CD14-positive monocyte (primary cell): Measurements from ENCODE around the gene INF2. TPM values are rescaled to one million over a fixed set of nuclear protein-coding genes. Genes with fewer than 3 reads are reported as not detected.

Source experiments
- DNase-seq, 3 donors: peaks; one replicate each; pipeline ENCODE4 v3.0.0-alpha.2; 2011 to 2022
- H2AFZ ChIP-seq: 2 replicates; pipeline ENCODE4 v1.6.0; 2012; ENCODE audit warnings: mild to moderate bottlenecking, low read depth, low read length, inconsistent platforms; ENCODE audit not compliant: insufficient read depth, poor library complexity, severe bottlenecking
- H3K27ac ChIP-seq, 2 donors: 1 replicate in 1 of 2; 2 replicates in 1 of 2; pipeline ENCODE4 v1.5.1; 2012 to 2013; ENCODE audit warnings: low read length in 2 of 2, control low read depth in 1 of 2, inconsistent platforms in 1 of 2, low read depth in 1 of 2, mild to moderate bottlenecking in 1 of 2
- H3K27me3 ChIP-seq, 2 donors: one replicate each; pipeline versions ENCODE4 v1.6.0 to v1.6.1; 2011 to 2013; ENCODE audit warnings: low read length in 2 of 2; ENCODE audit not compliant: control insufficient read depth in 2 of 2, insufficient read depth in 2 of 2
- H3K36me3 ChIP-seq, 2 donors: replicated peaks in 1 of 2; 1 replicate in 1 of 2; 2 replicates in 1 of 2; pipeline versions ENCODE4 v1.5.1 to v1.6.1; 2012 to 2013; ENCODE audit warnings: low read length in 2 of 2, control low read depth in 1 of 2, inconsistent platforms in 1 of 2, mild to moderate bottlenecking in 1 of 2; ENCODE audit not compliant: insufficient read depth in 2 of 2, control insufficient read depth in 1 of 2
- H3K4me1 ChIP-seq, 2 donors: 1 replicate in 1 of 2; 2 replicates in 1 of 2; pipeline versions ENCODE4 v1.5.1 to v1.6.1; 2012 to 2013; ENCODE audit warnings: low read length in 2 of 2, control low read depth in 1 of 2, inconsistent platforms in 1 of 2, mild to moderate bottlenecking in 1 of 2, moderate library complexity in 1 of 2; ENCODE audit not compliant: insufficient read depth in 2 of 2, control insufficient read depth in 1 of 2
- H3K4me2 ChIP-seq: replicated peaks from 2 replicates; pipeline ENCODE3; 2012; ENCODE audit warnings: low read length, moderate library complexity, mild to moderate bottlenecking; ENCODE audit not compliant: poor library complexity, severe bottlenecking; ENCODE audit errors: extremely low read depth
- H3K4me3 ChIP-seq, 3 experiments: fragments of 200-600 bp in 1 of 3; sonication (generic) in 1 of 3; replicated peaks in 1 of 3; 1 replicate in 2 of 3; 2 replicates in 1 of 3; pipeline ENCODE4 v1.5.1; 2011 to 2013; ENCODE audit warnings: low read length in 3 of 3, mild to moderate bottlenecking in 3 of 3, control low read depth in 2 of 3, low read depth in 2 of 3, inconsistent platforms in 1 of 3, moderate library complexity in 1 of 3
- H3K79me2 ChIP-seq: 2 replicates; pipeline ENCODE4 v1.6.0; 2012; ENCODE audit warnings: mild to moderate bottlenecking, control low read depth, inconsistent platforms, low read length, moderate library complexity; ENCODE audit not compliant: insufficient read depth
- H3K9ac ChIP-seq: 2 replicates; pipeline ENCODE4 v1.6.0; 2017; ENCODE audit warnings: low read length, mild to moderate bottlenecking; ENCODE audit not compliant: insufficient read depth, poor library complexity, severe bottlenecking
- H3K9me3 ChIP-seq, 2 donors: replicated peaks in 1 of 2; 1 replicate in 1 of 2; 2 replicates in 1 of 2; pipeline versions ENCODE4 v1.5.1 to v1.6.1; 2012 to 2013; ENCODE audit warnings: low read length in 2 of 2, control low read depth in 1 of 2; ENCODE audit not compliant: control insufficient read depth in 1 of 2, insufficient read depth in 1 of 2
- H4K20me1 ChIP-seq: 2 replicates; pipeline ENCODE4 v1.6.0; 2012; ENCODE audit warnings: mild to moderate bottlenecking, low read length, control low read depth, moderate library complexity; ENCODE audit not compliant: insufficient read depth
- H3K27ac Mint-ChIP-seq, 7 donors: one replicate each; pipeline ENCODE4 v1.8.0; 2020; ENCODE audit warnings: mild to moderate bottlenecking in 7 of 7, mixed read lengths in 7 of 7, moderate library complexity in 6 of 7, inconsistent platforms in 2 of 7
- H3K27me3 Mint-ChIP-seq, 3 donors: one replicate each; pipeline ENCODE4 v1.8.0; 2021 to 2022; ENCODE audit warnings: low read depth in 3 of 3, mild to moderate bottlenecking in 3 of 3, mixed read lengths in 3 of 3, moderate library complexity in 3 of 3, inconsistent platforms in 1 of 3
- H3K36me3 Mint-ChIP-seq, 2 donors: one replicate each; pipeline ENCODE4 v1.8.0; 2020; ENCODE audit warnings: mixed read lengths in 2 of 2, inconsistent platforms in 1 of 2, mild to moderate bottlenecking in 1 of 2
- H3K4me1 Mint-ChIP-seq: one replicate; pipeline ENCODE4 v1.8.0; 2020; ENCODE audit warnings: mild to moderate bottlenecking, mixed read lengths
- H3K4me3 Mint-ChIP-seq, 2 donors: one replicate each; pipeline ENCODE4 v1.8.0; 2020; ENCODE audit warnings: mild to moderate bottlenecking in 2 of 2, mixed read lengths in 2 of 2, moderate library complexity in 1 of 2
- H3K9me3 Mint-ChIP-seq, 7 donors: one replicate each; pipeline ENCODE4 v1.8.0; 2020 to 2022; ENCODE audit warnings: mixed read lengths in 7 of 7, mild to moderate bottlenecking in 6 of 7, moderate library complexity in 6 of 7, inconsistent platforms in 2 of 7
- WGBS: methylation state at CpG from one replicate; pipeline ENCODE4 v1.1.5; 2013; ENCODE audit warnings: missing lambda C conversion rate; ENCODE audit not compliant: insufficient coverage; 5-methylcytosine and 5-hydroxymethylcytosine counted together
- intact Hi-C, 2 donors: fragments of 100-400 bp; cut with micrococcal nuclease; formaldehyde crosslinking; loops; one replicate each; pipeline versions ENCODE4 v1.15.0 to v1.15.1; 2023
- polyA plus RNA-seq, 3 donors: library from polyadenylated mRNA; depleted of rRNA in 1 of 3; unstranded in 2 of 3; stranded (reverse) in 1 of 3; fragments of 300-500 nt in 2 of 3; fragments of >200 nt in 1 of 3; fragmentation: Illumina TruSeq in 2 of 3; gene quantifications; 1 replicate in 2 of 3; 2 replicates in 1 of 3; pipeline ENCODE4 v1.2.3, GENCODE V29; 2012 to 2021
- TF ChIP-seq, protein P1 (sequence below): fragments of 200-600 bp; IDR thresholded peaks from one replicate; pipeline ENCODE4 v1.8.0; 2022; ENCODE audit warnings: antibody characterized with exemption, mild to moderate bottlenecking

INF2 gene
- polyA plus RNA-seq, 3 donors: 2.9 to 23.3 (median 3.8) TPM

GRCh38 chr14:104742586-104743455 lies 53.4 kb downstream of the INF2 start:
- peak overlapping the region in 1 of 2 donors; percentile 52 for H3K4me3 Mint-ChIP-seq
- H4K20me1 ChIP-seq: no peaks in the 10 kb centered on the region
- intact Hi-C loops: no loop called here
- no peak overlapping the region for H3K9ac ChIP-seq
- H3K36me3 ChIP-seq: no peaks in the 10 kb centered on the region
- peaks cover under 1% of the 10 kb centered on the region for H3K4me1 Mint-ChIP-seq
- peaks cover 0 to 2% of the 10 kb centered on the region in 2 donors for H3K4me1 ChIP-seq
- H3K4me2 ChIP-seq: no peak overlapping the region
- no peaks in the 10 kb centered on the region for H3K9me3 ChIP-seq
- H3K9me3 Mint-ChIP-seq: no peaks in the 10 kb centered on the region
- WGBS: 87% methylated on average over 28 of the region's 32 CpGs
- H3K4me3 ChIP-seq: no peak overlapping the region
- TF ChIP-seq, protein P1, sequence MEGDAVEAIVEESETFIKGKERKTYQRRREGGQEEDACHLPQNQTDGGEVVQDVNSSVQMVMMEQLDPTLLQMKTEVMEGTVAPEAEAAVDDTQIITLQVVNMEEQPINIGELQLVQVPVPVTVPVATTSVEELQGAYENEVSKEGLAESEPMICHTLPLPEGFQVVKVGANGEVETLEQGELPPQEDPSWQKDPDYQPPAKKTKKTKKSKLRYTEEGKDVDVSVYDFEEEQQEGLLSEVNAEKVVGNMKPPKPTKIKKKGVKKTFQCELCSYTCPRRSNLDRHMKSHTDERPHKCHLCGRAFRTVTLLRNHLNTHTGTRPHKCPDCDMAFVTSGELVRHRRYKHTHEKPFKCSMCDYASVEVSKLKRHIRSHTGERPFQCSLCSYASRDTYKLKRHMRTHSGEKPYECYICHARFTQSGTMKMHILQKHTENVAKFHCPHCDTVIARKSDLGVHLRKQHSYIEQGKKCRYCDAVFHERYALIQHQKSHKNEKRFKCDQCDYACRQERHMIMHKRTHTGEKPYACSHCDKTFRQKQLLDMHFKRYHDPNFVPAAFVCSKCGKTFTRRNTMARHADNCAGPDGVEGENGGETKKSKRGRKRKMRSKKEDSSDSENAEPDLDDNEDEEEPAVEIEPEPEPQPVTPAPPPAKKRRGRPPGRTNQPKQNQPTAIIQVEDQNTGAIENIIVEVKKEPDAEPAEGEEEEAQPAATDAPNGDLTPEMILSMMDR: no peak
- peaks cover 0 to 2% (median 0%) of the 10 kb centered on the region in 3 donors for H3K27me3 Mint-ChIP-seq
- peaks cover 3 to 4% of the 10 kb centered on the region in 2 donors for H3K36me3 Mint-ChIP-seq
- no peaks in the 10 kb centered on the region for H3K79me2 ChIP-seq
- no peak overlapping the region for H2AFZ ChIP-seq
- no peak overlapping the region for H3K27ac Mint-ChIP-seq
- no peak overlapping the region for H3K27ac ChIP-seq
- H3K27me3 ChIP-seq: no peaks in the 10 kb centered on the region
- no peak for DNase-seq

GRCh38 chr14:104743461-104744380 lies 54.3 kb downstream of the INF2 start:
- 94% methylated on average over 19 of the region's 28 CpGs for WGBS
- Mint-ChIP-seq H3K27ac (no peak overlapping the region), H3K27me3 (peaks cover 0 to under 1% (median 0%) of the 10 kb centered on the region in 3 donors), H3K9me3 (no peaks in the 10 kb centered on the region), H3K36me3 (peaks cover 3 to 4% of the 10 kb centered on the region in 2 donors), H3K4me3 (peak overlapping the region in 1 of 2 donors; percentile 52), H3K4me1 (peaks cover 10% of the 10 kb centered on the region)
- no peaks in the 10 kb centered on the region for H4K20me1 ChIP-seq
- no peak overlapping the region for H3K4me2 ChIP-seq
- peaks cover 0 to 10% of the 10 kb centered on the region in 2 donors for H3K4me1 ChIP-seq
- H3K9me3 ChIP-seq: no peaks in the 10 kb centered on the region
- H2AFZ ChIP-seq: no peak overlapping the region
- no peak overlapping the region for H3K27ac ChIP-seq
- H3K9ac ChIP-seq: no peak overlapping the region
- TF ChIP-seq, protein P1: no peak
- no peaks in the 10 kb centered on the region for H3K79me2 ChIP-seq
- DNase-seq: no peak
- intact Hi-C loops: no loop called here
- H3K27me3 ChIP-seq: no peaks in the 10 kb centered on the region
- H3K36me3 ChIP-seq: no peaks in the 10 kb centered on the region
- no peak overlapping the region for H3K4me3 ChIP-seq
